ENCODE measurements around the gene FEZF1.

- no peak for TF ChIP-seq POLR2A (IDR thresholded peaks at IDR 0.05)
- TF ChIP-seq CTCF (IDR thresholded peaks at IDR 0.05 in 8 of 11, conservative IDR thresholded peaks at IDR 0.05 in 3 of 11), result no peak
- no peak for TF ChIP-seq POLR2AphosphoS5 (IDR thresholded peaks at IDR 0.05)
These were observed 48.5 kb downstream of the FEZF1 start for GRCh38 chr7:122256046-122256445.
